Right lobe of liver (tissue), 4 donors: ENCODE results near the gene STPG4.

ENCODE experiments used
- POLR2A ChIP-seq: fragments of 450-650 bp; IDR thresholded peaks from one replicate; pipeline ENCODE4 v1.6.1; 2017; ENCODE audit warnings: antibody characterized with exemption, mild to moderate bottlenecking
- TF ChIP-seq, protein P1 (sequence below), 4 donors: fragments of 200-600 bp in 3 of 4; fragments of 450-650 bp in 1 of 4; IDR thresholded peaks; one replicate each; pipeline versions ENCODE4 v1.5.1 to v1.8.0; 2016 to 2022; ENCODE audit warnings: antibody characterized with exemption in 4 of 4, mild to moderate bottlenecking in 2 of 4
- donor health status: DM: no; HTN: no; CAD: no.
- donor health status: DM: no; HTN: no; CAD: no.
- donor health status: DM: no; HTN: yes; CAD: no.

DNA sequence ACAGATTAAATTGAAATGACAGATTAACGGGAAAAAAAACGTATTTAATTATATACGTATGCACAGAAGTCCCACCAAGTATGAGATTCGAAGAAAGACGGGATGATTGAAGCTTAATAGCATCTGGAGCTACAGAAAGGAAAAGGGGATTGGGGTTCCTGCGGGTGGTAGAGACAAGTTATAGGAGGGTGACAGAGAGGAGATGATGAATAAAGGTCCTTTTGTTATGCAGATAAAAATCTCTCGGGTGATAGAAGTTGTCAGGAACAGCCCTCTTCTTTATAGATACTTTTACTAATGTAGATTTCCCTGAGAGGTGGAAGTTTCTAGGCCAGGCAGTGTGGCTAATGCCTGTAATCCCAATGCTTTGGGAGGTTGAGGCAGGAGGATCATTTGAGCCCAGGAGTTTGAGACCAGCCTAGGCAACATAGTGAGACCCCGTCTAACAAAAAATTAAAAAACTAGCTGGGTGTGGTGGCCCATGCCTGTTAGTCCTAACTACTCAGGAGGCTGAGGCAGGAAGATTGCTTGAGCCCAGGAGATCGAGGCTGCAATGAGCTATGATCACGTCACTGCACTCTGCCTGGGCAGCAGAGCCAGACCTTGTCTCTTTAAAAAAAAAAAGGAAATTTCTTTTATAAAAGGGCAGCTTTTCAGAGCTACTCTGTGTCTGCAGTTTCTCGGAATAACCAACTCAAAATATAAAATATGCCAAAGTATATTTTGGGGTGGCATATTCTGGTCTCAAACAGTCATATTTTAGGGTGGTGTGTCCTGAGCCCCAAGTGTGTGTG is 113.0 kb downstream of the STPG4 start:
- TF ChIP-seq, protein P1, sequence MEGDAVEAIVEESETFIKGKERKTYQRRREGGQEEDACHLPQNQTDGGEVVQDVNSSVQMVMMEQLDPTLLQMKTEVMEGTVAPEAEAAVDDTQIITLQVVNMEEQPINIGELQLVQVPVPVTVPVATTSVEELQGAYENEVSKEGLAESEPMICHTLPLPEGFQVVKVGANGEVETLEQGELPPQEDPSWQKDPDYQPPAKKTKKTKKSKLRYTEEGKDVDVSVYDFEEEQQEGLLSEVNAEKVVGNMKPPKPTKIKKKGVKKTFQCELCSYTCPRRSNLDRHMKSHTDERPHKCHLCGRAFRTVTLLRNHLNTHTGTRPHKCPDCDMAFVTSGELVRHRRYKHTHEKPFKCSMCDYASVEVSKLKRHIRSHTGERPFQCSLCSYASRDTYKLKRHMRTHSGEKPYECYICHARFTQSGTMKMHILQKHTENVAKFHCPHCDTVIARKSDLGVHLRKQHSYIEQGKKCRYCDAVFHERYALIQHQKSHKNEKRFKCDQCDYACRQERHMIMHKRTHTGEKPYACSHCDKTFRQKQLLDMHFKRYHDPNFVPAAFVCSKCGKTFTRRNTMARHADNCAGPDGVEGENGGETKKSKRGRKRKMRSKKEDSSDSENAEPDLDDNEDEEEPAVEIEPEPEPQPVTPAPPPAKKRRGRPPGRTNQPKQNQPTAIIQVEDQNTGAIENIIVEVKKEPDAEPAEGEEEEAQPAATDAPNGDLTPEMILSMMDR (IDR thresholded peaks at IDR 0.05): no peak
- no peak for TF ChIP-seq POLR2A
